B cell (primary cell): Measurements from ENCODE around the gene NBEA. TPM values are rescaled to one million over a fixed set of nuclear protein-coding genes. Genes with fewer than 3 reads are reported as not detected.

Source experiments
- ATAC-seq: fragments of 200-7000 bp; cut with Tn5 transposase; one replicate; pipeline ENCODE4 v1.10.0; 2021; ENCODE audit warnings: low read depth, mild to moderate bottlenecking, moderate number of reproducible peaks, moderate library complexity
- CTCF ChIA-PET: fragments of 350-600 bp; sonication (Branson Sonifier 250); formaldehyde crosslinking; loops from one replicate; lab custom pipeline; 2021; ENCODE audit warnings: antibody characterized with exemption, inconsistent platforms; lab: Charles Lee
- POLR2A ChIA-PET: fragments of 350-600 bp; sonication (Branson Sonifier 250); formaldehyde crosslinking; loops from one replicate; lab custom pipeline; 2021; ENCODE audit warnings: antibody characterized with exemption; lab: Charles Lee
- DNase-seq: peaks from one replicate; pipeline ENCODE4 v3.0.0; 2013
- H2AFZ ChIP-seq: 2 replicates; pipeline ENCODE4 v1.6.1; 2012; ENCODE audit warnings: mild to moderate bottlenecking, low read depth, low read length; ENCODE audit not compliant: insufficient read depth, poor library complexity, severe bottlenecking
- H3K27ac ChIP-seq, 2 donors: 1 replicate in 1 of 2; 2 replicates in 1 of 2; pipeline ENCODE4 v1.5.1; 2012 to 2013; ENCODE audit warnings: low read length in 2 of 2, mild to moderate bottlenecking in 2 of 2, moderate library complexity in 1 of 2
- H3K27me3 ChIP-seq, 4 experiments: fragments of 200-600 bp in 1 of 4; sonication (generic) in 1 of 4; replicated peaks in 1 of 4; 1 replicate in 2 of 4; 2 replicates in 2 of 4; pipeline versions ENCODE4 v1.6.1 to v1.7.0; 2013 to 2016; ENCODE audit warnings: low read length in 3 of 4, mild to moderate bottlenecking in 2 of 4, mixed read lengths in 1 of 4, moderate library complexity in 1 of 4; ENCODE audit not compliant: insufficient read depth in 4 of 4, control insufficient read depth in 3 of 4; ENCODE audit errors: control extremely low read depth in 1 of 4
- H3K36me3 ChIP-seq, 2 experiments: replicated peaks in 1 of 2; 1 replicate in 1 of 2; 2 replicates in 1 of 2; pipeline versions ENCODE4 v1.6.1 to v1.7.1; 2013; ENCODE audit warnings: low read length in 1 of 2; ENCODE audit not compliant: insufficient read depth in 2 of 2, control insufficient read depth in 1 of 2; ENCODE audit errors: control extremely low read depth in 1 of 2, extremely low read depth in 1 of 2
- H3K4me1 ChIP-seq, 2 donors: fragments of 200-600 bp in 1 of 2; sonication (generic) in 1 of 2; 1 replicate in 1 of 2; 2 replicates in 1 of 2; pipeline versions ENCODE4 v1.5.1 to v1.6.1; 2013 to 2017; ENCODE audit warnings: low read length in 2 of 2; ENCODE audit not compliant: control insufficient read depth in 2 of 2, insufficient read depth in 2 of 2
- H3K4me2 ChIP-seq: replicated peaks from 2 replicates; pipeline ENCODE3; 2012; ENCODE audit warnings: mild to moderate bottlenecking, low read depth, low read length; ENCODE audit not compliant: poor library complexity, severe bottlenecking
- H3K4me3 ChIP-seq, 5 experiments: fragments of 200-600 bp in 1 of 5; sonication (generic) in 1 of 5; 1 replicate in 3 of 5; 2 replicates in 2 of 5; pipeline versions ENCODE4 v1.5.1 to v1.7.0; 2011 to 2016; ENCODE audit warnings: low read length in 4 of 5, mild to moderate bottlenecking in 4 of 5, low read depth in 2 of 5, control low read depth in 1 of 5, moderate library complexity in 1 of 5; ENCODE audit not compliant: insufficient read depth in 1 of 5; ENCODE audit errors: control extremely low read depth in 1 of 5, extremely low read depth in 1 of 5
- H3K79me2 ChIP-seq: fragments of 200-600 bp; sonication (generic); one replicate; pipeline ENCODE4 v1.6.0; 2016; ENCODE audit warnings: low read length; ENCODE audit not compliant: control insufficient read depth, insufficient read depth
- H3K9ac ChIP-seq: fragments of 200-600 bp; sonication (generic); 2 replicates; pipeline ENCODE4 v1.6.1; 2017; ENCODE audit warnings: mild to moderate bottlenecking, low read length, moderate library complexity
- H3K9me3 ChIP-seq, 3 donors: one replicate each; pipeline versions ENCODE4 v1.6.1 to v1.7.1; 2013; ENCODE audit warnings: low read length in 2 of 3; ENCODE audit not compliant: control insufficient read depth in 2 of 3, insufficient read depth in 1 of 3; ENCODE audit errors: control extremely low read depth in 1 of 3
- H4K20me1 ChIP-seq: 2 replicates; pipeline ENCODE4 v1.6.0; 2012; ENCODE audit warnings: mild to moderate bottlenecking, low read length; ENCODE audit not compliant: insufficient read depth, control insufficient read depth, poor library complexity, severe bottlenecking
- H3K27ac Mint-ChIP-seq: one replicate; pipeline ENCODE4 v1.8.0; 2021; ENCODE audit warnings: mixed read lengths
- H3K27me3 Mint-ChIP-seq: one replicate; pipeline ENCODE4 v1.8.0; 2021; ENCODE audit warnings: mixed read lengths
- H3K4me1 Mint-ChIP-seq: one replicate; pipeline ENCODE4 v1.8.0; 2021; ENCODE audit warnings: mixed read lengths
- H3K4me3 Mint-ChIP-seq: one replicate; pipeline ENCODE4 v1.8.0; 2021; ENCODE audit warnings: mixed read lengths
- H3K9me3 Mint-ChIP-seq: one replicate; pipeline ENCODE4 v1.8.0; 2022; ENCODE audit warnings: mixed read lengths; ENCODE audit not compliant: insufficient read depth
- EZH2 ChIP-seq: IDR thresholded peaks from 2 replicates; pipeline ENCODE4 v1.6.1; 2012; ENCODE audit warnings: borderline replicate concordance, low read depth, mild to moderate bottlenecking, moderate library complexity, low read length; ENCODE audit not compliant: insufficient read depth, poor library complexity, severe bottlenecking
- WGBS: methylation state at CpG from one replicate; pipeline ENCODE4 v1.1.5; 2013; ENCODE audit warnings: missing lambda C conversion rate; ENCODE audit not compliant: insufficient coverage; 5-methylcytosine and 5-hydroxymethylcytosine counted together
- intact Hi-C: fragments of 100-400 bp; cut with micrococcal nuclease; formaldehyde crosslinking; loops from one replicate; pipeline ENCODE4 v1.10.0; 2022
- polyA plus RNA-seq: library from polyadenylated mRNA; depleted of rRNA; stranded (reverse); fragments of >200 nt; gene quantifications from 2 replicates; pipeline ENCODE4 v1.2.3, GENCODE V29; 2012
- total RNA-seq, 2 donors: library from RNA; stranded (reverse); fragments of 120-200 nt in 1 of 2; gene quantifications; 1 replicate in 1 of 2; 2 replicates in 1 of 2; pipeline versions ENCODE4 v1.2.3 to v1.2.4, GENCODE V29; 2013 to 2022
- TF ChIP-seq, protein P1 (sequence below): fragments of 200-600 bp; IDR thresholded peaks from one replicate; pipeline ENCODE4 v1.8.0; 2022; ENCODE audit warnings: antibody characterized with exemption, mild to moderate bottlenecking

The NBEA gene
- total and polyA plus RNA-seq, 2 donors (not counting 1 experiment from before 2014, with no cell fraction given) = 1.5 to 10.7 TPM

- H3K9me3 ChIP-seq = no peaks in the 10 kb centered on the region
- H3K27ac ChIP-seq = no peak overlapping the region
- H3K4me3 ChIP-seq = no peak overlapping the region
- ATAC-seq (no peak), DNase-seq (no peak)
- no peak overlapping the region for H3K4me2 ChIP-seq
- POLR2A ChIA-PET = no interaction called here
- TF ChIP-seq, protein P1, sequence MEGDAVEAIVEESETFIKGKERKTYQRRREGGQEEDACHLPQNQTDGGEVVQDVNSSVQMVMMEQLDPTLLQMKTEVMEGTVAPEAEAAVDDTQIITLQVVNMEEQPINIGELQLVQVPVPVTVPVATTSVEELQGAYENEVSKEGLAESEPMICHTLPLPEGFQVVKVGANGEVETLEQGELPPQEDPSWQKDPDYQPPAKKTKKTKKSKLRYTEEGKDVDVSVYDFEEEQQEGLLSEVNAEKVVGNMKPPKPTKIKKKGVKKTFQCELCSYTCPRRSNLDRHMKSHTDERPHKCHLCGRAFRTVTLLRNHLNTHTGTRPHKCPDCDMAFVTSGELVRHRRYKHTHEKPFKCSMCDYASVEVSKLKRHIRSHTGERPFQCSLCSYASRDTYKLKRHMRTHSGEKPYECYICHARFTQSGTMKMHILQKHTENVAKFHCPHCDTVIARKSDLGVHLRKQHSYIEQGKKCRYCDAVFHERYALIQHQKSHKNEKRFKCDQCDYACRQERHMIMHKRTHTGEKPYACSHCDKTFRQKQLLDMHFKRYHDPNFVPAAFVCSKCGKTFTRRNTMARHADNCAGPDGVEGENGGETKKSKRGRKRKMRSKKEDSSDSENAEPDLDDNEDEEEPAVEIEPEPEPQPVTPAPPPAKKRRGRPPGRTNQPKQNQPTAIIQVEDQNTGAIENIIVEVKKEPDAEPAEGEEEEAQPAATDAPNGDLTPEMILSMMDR = no peak
- Mint-ChIP-seq H3K27me3 (no peaks in the 10 kb centered on the region), H3K4me3 (no peak overlapping the region), H3K4me1 (no peaks in the 10 kb centered on the region), H3K9me3 (no peaks in the 10 kb centered on the region), H3K27ac (no peak overlapping the region)
- no peaks in the 10 kb centered on the region for H3K79me2 ChIP-seq
- no peaks in the 10 kb centered on the region for H3K36me3 ChIP-seq
- CTCF ChIA-PET = no interaction called here
- intact Hi-C loops = no loop called here
- no peak overlapping the region for H3K9ac ChIP-seq
- no peaks in the 10 kb centered on the region for H3K27me3 ChIP-seq
- H2AFZ ChIP-seq = no peak overlapping the region
- WGBS = no CpG with 5 or more reads among the region's 2 CpGs
- H3K4me1 ChIP-seq = no peaks in the 10 kb centered on the region
- H4K20me1 ChIP-seq = no peaks in the 10 kb centered on the region
These were observed 286.5 kb downstream of the NBEA start for GRCh38 chr13:35228536-35228935.

GRCh38 chr13:35231426-35231825 lies 289.4 kb downstream of the NBEA start:
- H3K4me1 ChIP-seq = no peaks in the 10 kb centered on the region
- H3K36me3 ChIP-seq = no peaks in the 10 kb centered on the region
- no peak overlapping the region for H3K9ac ChIP-seq
- no peak overlapping the region for H3K4me3 Mint-ChIP-seq
- TF ChIP-seq, protein P1 = no peak
- no peak for TF ChIP-seq EZH2
- H3K4me3 ChIP-seq = no peak overlapping the region
- POLR2A ChIA-PET = no interaction called here
- H3K9me3 Mint-ChIP-seq = no peaks in the 10 kb centered on the region
- H3K79me2 ChIP-seq = no peaks in the 10 kb centered on the region
- WGBS = no CpG with 5 or more reads among the region's 1 CpG
- H3K27ac ChIP-seq = no peak overlapping the region
- H3K27me3 Mint-ChIP-seq = no peaks in the 10 kb centered on the region
- DNase-seq (no peak), ATAC-seq (no peak)
- CTCF ChIA-PET = no interaction called here
- no peaks in the 10 kb centered on the region for H3K27me3 ChIP-seq
- H2AFZ ChIP-seq = no peak overlapping the region
- intact Hi-C loops = no loop called here
- H3K4me2 ChIP-seq = no peak overlapping the region
- no peaks in the 10 kb centered on the region for H3K4me1 Mint-ChIP-seq
- H3K9me3 ChIP-seq = no peaks in the 10 kb centered on the region
- no peaks in the 10 kb centered on the region for H4K20me1 ChIP-seq
- H3K27ac Mint-ChIP-seq = no peak overlapping the region
